Measurements from ENCODE around the gene RP2.
A peak's percentile ranks its signal among the peaks of the same experiment; 100 is the strongest.

RP2 gene

GRCh38 chrX:46836701-46837557 is at the start of gene RP2:
Gene RP2 (plus strand): TSS chrX:46837043. CDS start chrX:46837101, 58 bp downstream.
- H3K36me3 ChIP-seq (ENCODE audit: insufficient read depth, low read depth, low read length): no peaks in the 10 kb centered on the region
- peak within 1 kb of the TSS; percentile 85 for H3K4me3 ChIP-seq (ENCODE audit: low read length)
- peak within 1 kb of the TSS; percentile 79; the same call in 1 of the 2 replicates for H3K9ac ChIP-seq (ENCODE audit: low read depth, low read length)
- H3K9me3 ChIP-seq (ENCODE audit: insufficient read depth, low read depth, low read length): no peaks in the 10 kb centered on the region
- no peak within 1 kb of the TSS for H3K27ac ChIP-seq (ENCODE audit: low read length)
- H3K4me1 ChIP-seq (ENCODE audit: insufficient read depth, low read length): no peaks in the 10 kb centered on the region; the same call in 1 of the 2 replicates
- no peaks in the 10 kb centered on the region for H3K27me3 ChIP-seq (ENCODE audit: insufficient read depth, low read length)

DNA sequence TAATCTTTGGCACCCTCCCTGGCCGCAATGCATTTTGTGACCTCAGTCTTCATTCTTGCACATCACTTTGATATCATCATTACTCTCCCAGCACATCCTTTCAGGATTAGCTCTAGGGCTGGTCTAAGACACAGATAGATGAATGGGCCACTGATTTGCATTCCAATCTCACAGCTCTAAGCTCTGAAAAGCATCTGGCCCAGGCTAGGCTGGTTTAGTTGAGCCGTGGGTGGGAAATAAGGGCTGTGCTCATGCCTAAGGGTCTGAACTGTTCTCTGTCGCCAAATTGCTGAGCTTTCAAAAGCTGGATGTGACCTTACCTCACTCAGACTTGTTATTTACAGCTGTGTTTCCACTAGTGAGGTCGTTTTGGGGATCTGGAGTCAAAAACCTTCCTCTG is 47.9 kb upstream of the RP2 start:
- no peak overlapping the region for H3K4me3 ChIP-seq (ENCODE audit: low read length)
- no peaks in the 10 kb centered on the region for H3K4me1 ChIP-seq (ENCODE audit: insufficient read depth, low read length)
- H3K9me3 ChIP-seq (ENCODE audit: insufficient read depth, low read depth, low read length): no peaks in the 10 kb centered on the region
- no peaks in the 10 kb centered on the region for H3K36me3 ChIP-seq (ENCODE audit: insufficient read depth, low read depth, low read length)
- H3K27ac ChIP-seq (ENCODE audit: low read length): no peak overlapping the region
- no peak overlapping the region for H3K9ac ChIP-seq (ENCODE audit: low read depth, low read length)
- H3K27me3 ChIP-seq (ENCODE audit: insufficient read depth, low read length): no peaks in the 10 kb centered on the region

DNA sequence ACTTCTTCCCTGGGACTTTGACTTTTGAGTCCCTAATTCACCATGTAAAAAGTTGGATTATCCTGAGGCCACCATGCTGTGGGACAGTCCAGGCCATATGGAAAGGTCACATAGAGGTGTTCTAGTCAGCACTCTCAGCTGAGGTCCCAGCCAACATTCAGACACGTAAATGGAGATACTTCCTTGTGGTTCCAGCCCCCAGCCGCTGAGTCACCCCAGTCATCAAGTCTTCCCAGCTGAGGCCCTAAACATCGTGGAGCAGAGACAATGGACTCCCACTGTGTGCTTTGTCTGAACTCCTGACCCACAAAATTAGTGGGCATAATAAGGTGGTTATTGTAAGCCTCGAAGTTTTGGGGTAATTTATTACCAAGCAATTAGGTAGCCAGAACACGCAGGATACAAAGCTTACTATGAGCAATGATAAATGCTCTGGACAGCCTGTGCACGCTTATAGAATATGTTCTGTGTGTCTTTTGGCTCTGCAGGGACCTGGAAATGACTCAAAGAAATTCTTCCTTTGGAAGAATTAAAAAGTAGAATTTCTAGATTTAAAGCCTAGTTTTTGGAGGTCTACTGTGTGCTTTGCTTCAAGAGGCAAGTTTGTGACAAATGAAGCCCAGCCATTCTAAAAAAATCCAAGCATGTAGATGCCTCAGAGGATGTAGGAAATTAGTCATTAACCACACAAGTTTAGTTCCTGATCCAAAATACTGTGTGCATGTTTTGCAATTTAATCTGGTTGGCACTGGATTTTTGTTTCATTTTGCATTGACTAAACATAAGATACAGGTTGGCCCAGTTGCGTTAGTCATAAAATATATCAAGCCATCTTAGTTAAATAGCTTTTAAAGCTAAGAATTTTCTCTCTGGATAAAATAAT is 44.7 kb upstream of the RP2 start:
- H3K4me1 ChIP-seq (ENCODE audit: insufficient read depth, low read length): no peaks in the 10 kb centered on the region
- no peak overlapping the region for H3K9ac ChIP-seq (ENCODE audit: low read depth, low read length)
- no peaks in the 10 kb centered on the region for H3K27me3 ChIP-seq (ENCODE audit: insufficient read depth, low read length)
- no peak overlapping the region for H3K4me3 ChIP-seq (ENCODE audit: low read length)
- H3K27ac ChIP-seq (ENCODE audit: low read length): no peak overlapping the region
- H3K9me3 ChIP-seq (ENCODE audit: insufficient read depth, low read depth, low read length): no peaks in the 10 kb centered on the region
- no peaks in the 10 kb centered on the region for H3K36me3 ChIP-seq (ENCODE audit: insufficient read depth, low read depth, low read length)

- Histone ChIP-seq H3K27me3 (ENCODE audit: insufficient read depth, low read length) (no peaks in the 10 kb centered on the region), H3K4me1 (ENCODE audit: insufficient read depth, low read length) (no peaks in the 10 kb centered on the region), H3K27ac (ENCODE audit: low read length) (no peak overlapping the region), H3K36me3 (ENCODE audit: insufficient read depth, low read depth, low read length) (no peaks in the 10 kb centered on the region), H3K4me3 (ENCODE audit: low read length) (no peak overlapping the region), H3K9ac (ENCODE audit: low read depth, low read length) (no peak overlapping the region), H3K9me3 (ENCODE audit: insufficient read depth, low read depth, low read length) (no peaks in the 10 kb centered on the region)
Measured at GRCh38 chrX:46792810-46793188, 44.0 kb upstream of the RP2 start.

- no peak overlapping the region for H3K9ac ChIP-seq (ENCODE audit: low read depth, low read length)
- no peaks in the 10 kb centered on the region for H3K27me3 ChIP-seq (ENCODE audit: insufficient read depth, low read length)
- no peaks in the 10 kb centered on the region for H3K9me3 ChIP-seq (ENCODE audit: insufficient read depth, low read depth, low read length)
- H3K36me3 ChIP-seq (ENCODE audit: insufficient read depth, low read depth, low read length): no peaks in the 10 kb centered on the region
- no peak overlapping the region for H3K4me3 ChIP-seq (ENCODE audit: low read length)
- H3K4me1 ChIP-seq (ENCODE audit: insufficient read depth, low read length): no peaks in the 10 kb centered on the region
- no peak overlapping the region for H3K27ac ChIP-seq (ENCODE audit: low read length)
Measured at GRCh38 chrX:46793386-46794143, 43.3 kb upstream of the RP2 start.

GRCh38 chrX:46796574-46797191 is 40.2 kb upstream of the RP2 start:
- no peaks in the 10 kb centered on the region for H3K27me3 ChIP-seq (ENCODE audit: insufficient read depth, low read length)
- H3K4me1 ChIP-seq (ENCODE audit: insufficient read depth, low read length): no peaks in the 10 kb centered on the region
- no peak overlapping the region for H3K27ac ChIP-seq (ENCODE audit: low read length)
- no peaks in the 10 kb centered on the region for H3K36me3 ChIP-seq (ENCODE audit: insufficient read depth, low read depth, low read length)
- H3K9ac ChIP-seq (ENCODE audit: low read depth, low read length): no peak overlapping the region
- H3K4me3 ChIP-seq (ENCODE audit: low read length): no peak overlapping the region
- no peaks in the 10 kb centered on the region for H3K9me3 ChIP-seq (ENCODE audit: insufficient read depth, low read depth, low read length)

- Histone ChIP-seq H3K27me3 (ENCODE audit: insufficient read depth, low read length) (no peaks in the 10 kb centered on the region), H3K4me3 (ENCODE audit: low read length) (no peak overlapping the region), H3K4me1 (ENCODE audit: insufficient read depth, low read length) (no peaks in the 10 kb centered on the region), H3K27ac (ENCODE audit: low read length) (no peak overlapping the region), H3K9me3 (ENCODE audit: insufficient read depth, low read depth, low read length) (no peaks in the 10 kb centered on the region), H3K9ac (ENCODE audit: low read depth, low read length) (no peak overlapping the region), H3K36me3 (ENCODE audit: insufficient read depth, low read depth, low read length) (no peaks in the 10 kb centered on the region)
Measured at GRCh38 chrX:46803140-46803539, 33.7 kb upstream of the RP2 start.

GRCh38 chrX:46805270-46805669 is 31.6 kb upstream of the RP2 start:
- no peaks in the 10 kb centered on the region for H3K9me3 ChIP-seq (ENCODE audit: insufficient read depth, low read depth, low read length)
- no peaks in the 10 kb centered on the region for H3K4me1 ChIP-seq (ENCODE audit: insufficient read depth, low read length)
- H3K27me3 ChIP-seq (ENCODE audit: insufficient read depth, low read length): no peaks in the 10 kb centered on the region
- H3K36me3 ChIP-seq (ENCODE audit: insufficient read depth, low read depth, low read length): no peaks in the 10 kb centered on the region
- H3K27ac ChIP-seq (ENCODE audit: low read length): no peak overlapping the region
- H3K4me3 ChIP-seq (ENCODE audit: low read length): no peak overlapping the region
- H3K9ac ChIP-seq (ENCODE audit: low read depth, low read length): no peak overlapping the region

DNA sequence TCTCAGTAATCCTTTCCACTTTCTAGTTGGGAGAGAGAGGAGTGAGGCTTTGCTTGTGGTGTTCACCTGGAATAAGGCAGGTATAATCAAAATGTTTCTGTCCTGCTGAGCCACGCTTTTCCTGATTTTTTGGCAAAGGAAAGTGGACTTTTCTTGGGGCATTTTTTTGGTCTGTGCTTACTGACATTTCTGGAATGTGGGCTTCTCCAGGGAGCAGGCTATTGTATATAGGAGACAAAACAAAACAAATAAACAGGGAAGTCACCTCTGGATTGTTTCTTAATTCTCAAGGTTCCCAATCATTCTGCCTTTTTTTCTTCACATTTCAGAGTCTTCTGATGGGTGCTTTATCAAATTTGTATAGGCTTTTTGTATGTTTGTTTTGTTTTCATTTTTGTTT is 25.7 kb upstream of the RP2 start:
- no peak overlapping the region for H3K27ac ChIP-seq (ENCODE audit: low read length)
- no peak overlapping the region for H3K9ac ChIP-seq (ENCODE audit: low read depth, low read length)
- no peak overlapping the region for H3K4me3 ChIP-seq (ENCODE audit: low read length)
- H3K27me3 ChIP-seq (ENCODE audit: insufficient read depth, low read length): no peaks in the 10 kb centered on the region
- H3K36me3 ChIP-seq (ENCODE audit: insufficient read depth, low read depth, low read length): no peaks in the 10 kb centered on the region
- no peaks in the 10 kb centered on the region; the same call in 1 of the 2 replicates for H3K4me1 ChIP-seq (ENCODE audit: insufficient read depth, low read length)
- H3K9me3 ChIP-seq (ENCODE audit: insufficient read depth, low read depth, low read length): no peaks in the 10 kb centered on the region

DNA sequence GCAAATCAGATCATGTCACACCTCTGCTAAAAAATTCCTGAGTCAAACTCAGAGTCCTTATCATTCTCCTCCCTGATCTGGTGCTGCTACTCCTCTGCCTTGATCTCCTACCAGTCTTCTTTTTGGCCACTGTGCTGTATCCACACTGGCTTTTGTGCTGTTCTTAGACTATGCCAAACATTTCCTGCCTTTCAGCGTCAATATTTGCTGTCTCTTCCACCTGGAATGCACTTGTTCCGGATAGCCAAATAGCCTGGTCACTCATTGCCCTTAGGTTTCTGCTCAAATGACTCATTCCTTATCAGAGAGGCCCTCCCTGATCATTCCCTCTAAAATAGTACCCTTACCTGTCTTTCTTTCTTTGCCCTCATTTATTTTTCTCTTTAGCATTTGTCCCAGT is 24.4 kb upstream of the RP2 start:
- H3K4me1 ChIP-seq (ENCODE audit: insufficient read depth, low read length): no peaks in the 10 kb centered on the region; the same call in 1 of the 2 replicates
- H3K36me3 ChIP-seq (ENCODE audit: insufficient read depth, low read depth, low read length): no peaks in the 10 kb centered on the region
- no peak overlapping the region for H3K9ac ChIP-seq (ENCODE audit: low read depth, low read length)
- no peak overlapping the region for H3K4me3 ChIP-seq (ENCODE audit: low read length)
- no peak overlapping the region for H3K27ac ChIP-seq (ENCODE audit: low read length)
- H3K9me3 ChIP-seq (ENCODE audit: insufficient read depth, low read depth, low read length): no peaks in the 10 kb centered on the region
- H3K27me3 ChIP-seq (ENCODE audit: insufficient read depth, low read length): no peaks in the 10 kb centered on the region

DNA sequence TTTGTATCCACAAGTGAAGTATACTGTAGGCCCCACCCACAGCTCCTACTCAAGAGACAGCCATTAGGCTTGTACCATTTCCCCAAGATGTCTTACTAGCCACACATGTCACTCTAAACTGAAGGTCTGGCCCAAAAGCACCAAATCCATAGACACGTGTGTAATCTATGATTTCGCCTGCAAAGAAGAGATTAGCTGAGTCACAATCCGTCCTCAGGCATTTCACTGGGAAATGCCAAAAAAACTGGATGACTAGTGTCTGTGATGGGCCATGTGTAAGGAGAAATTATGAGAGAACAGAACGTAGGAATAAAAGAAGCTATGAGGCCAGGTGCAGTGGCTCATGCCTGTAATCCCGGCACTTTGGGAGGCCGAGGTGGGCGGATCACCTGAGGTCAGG is 21.9 kb upstream of the RP2 start:
- Histone ChIP-seq H3K27ac (ENCODE audit: low read length) (no peak overlapping the region), H3K36me3 (ENCODE audit: insufficient read depth, low read depth, low read length) (no peaks in the 10 kb centered on the region), H3K27me3 (ENCODE audit: insufficient read depth, low read length) (no peaks in the 10 kb centered on the region), H3K9ac (ENCODE audit: low read depth, low read length) (no peak overlapping the region), H3K4me1 (ENCODE audit: insufficient read depth, low read length) (no peaks in the 10 kb centered on the region; the same call in 1 of the 2 replicates), H3K9me3 (ENCODE audit: insufficient read depth, low read depth, low read length) (no peaks in the 10 kb centered on the region), H3K4me3 (ENCODE audit: low read length) (no peak overlapping the region)

All from iPS-20b (cell line).